AG04449 (cell line): ENCODE measurements around the gene TCP11L2.
A peak's percentile ranks its signal among the peaks of the same experiment; 100 is the strongest.
"Not testable (repeated sequence)": the region's sequence is repeated elsewhere in the genome, so short reads cannot be mapped to it uniquely, and the experiment has no call there.

Experiments
- CTCF ChIA-PET: fragments of 350-600 bp; formaldehyde crosslinking; extraction: SDS; loops from one replicate; lab custom pipeline; 2021; ENCODE audit warnings: antibody characterized with exemption; lab: Yijun Ruan, JAX
- POLR2A ChIA-PET: fragments of 400-600, 350-600 bp; formaldehyde crosslinking; extraction: SDS; loops from one replicate; lab custom pipeline; 2020; ENCODE audit warnings: antibody characterized with exemption, inconsistent platforms; lab: Yijun Ruan, JAX
- DNase-seq: peaks from one replicate; pipeline ENCODE4 v3.0.0-alpha.2; 2010; ENCODE audit warnings: low read depth, low spot score
- H3K4me3 ChIP-seq: 2 replicates; pipeline ENCODE4 v1.5.1; 2011; ENCODE audit warnings: low read depth, mild to moderate bottlenecking, control low read depth, low read length
- TF ChIP-seq, protein P1 (sequence below): IDR thresholded peaks from one replicate; pipeline ENCODE4 v1.5.1; 2011; ENCODE audit warnings: mild to moderate bottlenecking, moderate library complexity, low read length, control low read depth, inconsistent platforms; ENCODE audit not compliant: insufficient read depth; ENCODE audit errors: missing control alignments

Gene TCP11L2

DNA sequence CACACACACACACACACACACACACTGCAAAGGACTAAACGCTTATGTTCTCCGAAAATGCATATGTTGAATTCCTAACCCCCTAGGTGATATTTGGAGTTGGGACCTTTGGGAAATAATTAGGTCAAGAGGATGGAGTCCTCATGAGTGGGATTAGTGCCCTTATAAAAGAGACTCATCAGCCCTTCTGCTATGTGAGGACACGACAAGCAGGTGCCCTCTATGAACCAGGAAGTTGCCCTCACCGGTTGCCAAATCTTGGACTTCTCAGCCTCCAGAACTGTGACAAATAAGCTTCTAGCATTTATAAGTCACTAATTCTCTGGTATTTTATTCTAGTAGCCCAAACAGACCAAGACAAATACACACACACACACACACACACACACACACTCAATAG, 20.7 kb upstream of the TCP11L2 start:
- TF ChIP-seq, protein P1, sequence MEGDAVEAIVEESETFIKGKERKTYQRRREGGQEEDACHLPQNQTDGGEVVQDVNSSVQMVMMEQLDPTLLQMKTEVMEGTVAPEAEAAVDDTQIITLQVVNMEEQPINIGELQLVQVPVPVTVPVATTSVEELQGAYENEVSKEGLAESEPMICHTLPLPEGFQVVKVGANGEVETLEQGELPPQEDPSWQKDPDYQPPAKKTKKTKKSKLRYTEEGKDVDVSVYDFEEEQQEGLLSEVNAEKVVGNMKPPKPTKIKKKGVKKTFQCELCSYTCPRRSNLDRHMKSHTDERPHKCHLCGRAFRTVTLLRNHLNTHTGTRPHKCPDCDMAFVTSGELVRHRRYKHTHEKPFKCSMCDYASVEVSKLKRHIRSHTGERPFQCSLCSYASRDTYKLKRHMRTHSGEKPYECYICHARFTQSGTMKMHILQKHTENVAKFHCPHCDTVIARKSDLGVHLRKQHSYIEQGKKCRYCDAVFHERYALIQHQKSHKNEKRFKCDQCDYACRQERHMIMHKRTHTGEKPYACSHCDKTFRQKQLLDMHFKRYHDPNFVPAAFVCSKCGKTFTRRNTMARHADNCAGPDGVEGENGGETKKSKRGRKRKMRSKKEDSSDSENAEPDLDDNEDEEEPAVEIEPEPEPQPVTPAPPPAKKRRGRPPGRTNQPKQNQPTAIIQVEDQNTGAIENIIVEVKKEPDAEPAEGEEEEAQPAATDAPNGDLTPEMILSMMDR = no peak
- CTCF ChIA-PET = interaction anchor here (0.7 to 4.9 kb wide), 10 partner anchors 9 to 66 kb away, joined by 3 to 71 read pairs (median 6); no protein-coding TSS in a partner anchor
- no peak for DNase-seq
- H3K4me3 ChIP-seq = no peak overlapping the region
- POLR2A ChIA-PET = no interaction called here

DNA sequence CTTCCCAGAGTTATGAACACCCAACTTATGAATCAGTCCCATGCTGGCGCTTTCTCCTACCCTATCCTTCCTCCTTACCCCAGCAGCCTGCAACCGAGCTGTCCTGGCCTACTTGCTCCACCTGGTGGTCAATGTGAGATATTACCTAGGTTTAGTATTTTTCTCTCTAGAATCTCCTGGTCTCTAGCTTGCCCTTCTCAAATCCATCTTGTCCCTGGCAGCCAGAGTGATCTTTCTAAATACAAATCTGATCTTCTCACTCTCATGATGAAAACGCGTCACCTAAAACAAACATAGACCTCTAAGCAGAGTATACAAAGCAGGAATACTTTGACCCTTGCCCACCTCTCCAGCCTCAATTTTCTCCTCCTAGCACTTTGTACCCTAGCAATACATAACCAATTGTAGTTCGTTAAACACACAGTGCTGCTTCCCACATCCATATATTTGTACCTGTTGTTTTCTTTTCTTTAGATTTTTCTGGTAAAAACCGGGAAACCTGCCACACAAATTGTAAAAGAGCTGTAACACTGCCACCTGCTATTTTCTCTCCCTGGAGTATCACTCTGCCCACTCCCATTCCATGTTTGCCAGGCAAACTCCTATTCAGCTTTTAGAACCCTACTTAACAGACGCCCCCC, 20.0 kb upstream of the TCP11L2 start:
- no peak overlapping the region for H3K4me3 ChIP-seq
- TF ChIP-seq, protein P1 = peak; percentile 63
- ChIA-PET CTCF (interaction anchor here (0.6 to 4.9 kb wide), 18 partner anchors 8 to 77 kb away, joined by 3 to 71 read pairs (median 6); no protein-coding TSS in a partner anchor), POLR2A (no interaction called here)
- no peak for DNase-seq

DNA sequence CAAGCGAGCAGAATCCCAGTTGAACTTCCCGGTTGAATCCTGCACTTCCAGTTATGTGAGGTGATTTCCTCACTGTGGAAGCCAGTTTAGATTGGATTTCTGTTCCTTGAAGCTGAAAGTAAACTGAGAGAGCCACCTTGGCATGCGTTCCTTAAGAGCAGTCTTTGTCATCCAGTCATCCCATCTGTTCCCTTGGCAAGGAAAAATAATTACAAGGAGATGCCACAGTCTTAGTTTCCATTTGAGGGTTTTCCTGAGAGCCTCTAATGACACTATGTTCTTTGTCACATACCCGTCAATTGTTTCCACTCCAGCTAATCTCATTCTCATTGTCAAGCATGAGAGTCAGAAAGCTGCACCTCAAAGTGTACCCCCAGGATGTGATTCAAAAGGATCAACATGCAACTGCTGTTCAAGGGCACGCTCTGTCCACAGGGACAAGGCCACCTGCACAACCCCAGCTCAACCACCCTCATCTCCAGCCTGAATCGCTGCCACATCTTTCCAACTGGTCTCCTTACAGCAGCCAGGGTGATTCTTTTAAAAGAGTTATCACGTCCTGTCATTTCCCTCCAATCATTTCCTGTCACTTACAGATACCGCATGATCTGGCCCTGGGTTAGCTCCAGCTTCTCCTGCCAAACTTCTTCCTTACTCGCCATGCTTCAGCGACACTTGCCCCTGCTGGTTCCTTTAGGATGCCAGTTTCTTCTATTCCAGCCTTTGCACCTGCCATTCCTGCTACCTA, 18.0 kb upstream of the TCP11L2 start:
- TF ChIP-seq, protein P1 = no peak
- CTCF ChIA-PET = interaction anchor here (0.8 to 4.9 kb wide), 6 partner anchors 11 to 61 kb away, joined by 3 to 71 read pairs (median 4); no protein-coding TSS in a partner anchor
- H3K4me3 ChIP-seq = no peak overlapping the region
- POLR2A ChIA-PET = no interaction called here
- DNase-seq = no peak

DNA sequence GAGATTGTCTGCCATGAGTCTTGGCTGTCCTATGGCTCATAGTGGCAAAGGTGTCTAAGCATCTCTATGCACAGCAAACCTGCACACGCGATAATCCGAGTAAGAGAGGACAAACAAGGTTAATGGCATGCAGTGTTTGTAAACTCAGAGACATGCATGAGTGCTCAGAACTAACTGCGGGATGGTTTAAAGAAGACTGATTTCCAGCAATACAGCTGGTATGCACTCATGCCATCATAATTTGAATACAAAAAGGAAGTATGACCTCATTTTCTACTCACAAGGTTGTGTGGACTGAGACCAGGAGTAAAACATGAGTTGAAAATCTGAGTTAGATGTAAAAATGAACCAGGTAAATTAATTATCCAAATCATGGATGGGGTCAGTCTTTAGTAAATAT, 16.6 kb upstream of the TCP11L2 start:
- TF ChIP-seq, protein P1 = no peak
- H3K4me3 ChIP-seq = no peak overlapping the region
- no peak for DNase-seq
- POLR2A ChIA-PET = no interaction called here
- CTCF ChIA-PET = interaction anchor here (1.2 to 4.9 kb wide), 4 partner anchors 19 to 62 kb away, joined by 3 to 71 read pairs (median 4); no protein-coding TSS in a partner anchor

DNA sequence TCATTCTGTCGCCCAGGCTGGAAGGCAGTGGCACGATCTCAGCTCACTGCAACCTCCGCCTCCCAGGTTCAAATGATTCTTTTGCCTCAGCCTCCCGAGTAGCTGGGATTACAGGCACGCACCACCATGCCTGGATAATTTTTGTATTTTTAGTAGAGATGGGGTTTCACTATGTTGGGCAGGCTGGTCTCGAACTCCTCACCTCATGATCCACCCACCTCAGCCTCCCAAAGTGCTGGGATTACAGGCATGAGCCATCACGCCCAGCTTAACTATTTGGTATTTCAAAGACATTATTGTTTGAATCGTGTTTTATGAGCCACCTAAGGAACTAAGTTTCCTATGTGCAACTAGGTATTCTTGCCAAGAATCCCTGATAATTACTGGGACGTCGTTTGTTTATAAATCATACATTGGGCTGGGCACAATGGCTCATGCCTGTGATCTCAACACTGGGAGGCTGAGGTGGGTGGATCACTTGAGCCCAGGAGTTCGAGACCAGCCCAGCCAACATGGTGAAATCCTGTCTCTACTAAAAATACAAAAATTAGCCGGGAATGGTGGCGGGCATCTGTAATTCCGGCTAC, 15.9 kb upstream of the TCP11L2 start:
- DNase-seq, H3K4me3 ChIP-seq, POLR2A ChIA-PET: not testable (repeated sequence)
- CTCF ChIA-PET = interaction anchor here (1.4 kb wide), 1 partner anchor 29 kb away, joined by 3 read pairs; no protein-coding TSS in a partner anchor

DNA sequence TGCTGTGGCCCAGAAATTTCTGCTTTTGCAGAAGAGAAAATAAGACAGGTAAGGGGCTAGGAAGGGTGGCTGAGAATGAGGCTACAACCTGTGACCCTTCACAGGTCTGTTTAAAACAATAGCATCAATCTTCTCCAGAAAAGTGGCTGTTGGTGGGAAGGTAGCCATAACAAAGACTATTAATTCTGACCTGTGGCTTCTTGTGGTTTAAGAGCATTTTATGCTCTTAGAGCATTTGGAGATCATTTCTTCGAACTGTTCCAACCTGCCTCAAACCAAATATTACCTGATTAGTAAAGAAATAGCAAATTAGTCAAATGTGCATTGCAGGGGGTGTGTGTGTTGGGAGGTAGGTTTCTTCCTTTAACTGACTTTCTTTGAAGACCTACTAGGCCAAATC, 15.2 kb upstream of the TCP11L2 start:
- CTCF ChIA-PET = no interaction called here
- POLR2A ChIA-PET = no interaction called here
- DNase-seq = no peak
- no peak overlapping the region for H3K4me3 ChIP-seq
- TF ChIP-seq, protein P1 = no peak
